Prostate gland (tissue), 2 donors: ENCODE data around the gene GPR176. TPM values are rescaled to one million over a fixed set of nuclear protein-coding genes. Genes with fewer than 3 reads are reported as not detected.

Experiments used
- DNase-seq: peaks from one replicate; pipeline ENCODE4 v3.0.0-alpha.2; 2019; ENCODE audit warnings: low spot score
- H3K27ac ChIP-seq, 2 donors: fragments of 200-600 bp; sonication (generic); 2 replicates each; pipeline ENCODE4 v1.5.1; 2017 to 2019
- H3K27me3 ChIP-seq: fragments of 200-600 bp; sonication (generic); replicated peaks from 2 replicates; pipeline ENCODE4 v1.5.1; 2019; ENCODE audit not compliant: insufficient read depth
- H3K36me3 ChIP-seq, 2 donors: fragments of 200-600 bp; sonication (generic); 1 replicate in 1 of 2; 2 replicates in 1 of 2; pipeline versions ENCODE4 v1.5.1 to v1.8.1; 2017 to 2019
- H3K4me1 ChIP-seq: fragments of 200-600 bp; sonication (generic); replicated peaks from 2 replicates; pipeline ENCODE4 v1.5.1; 2019
- H3K4me3 ChIP-seq, 2 donors: fragments of 200-600 bp; sonication (generic); 2 replicates each; pipeline ENCODE4 v1.5.1; 2017 to 2019
- H3K9me3 ChIP-seq: fragments of 200-600 bp; sonication (generic); 2 replicates; pipeline ENCODE4 v1.5.1; 2017
- POLR2A ChIP-seq: fragments of 450-650 bp; IDR thresholded peaks from one replicate; pipeline ENCODE4 v1.6.1; 2016; ENCODE audit warnings: antibody characterized with exemption, mild to moderate bottlenecking
- POLR2AphosphoS5 ChIP-seq: sonication (generic); formaldehyde crosslinking; IDR thresholded peaks from one replicate; pipeline ENCODE4 v1.6.1; 2017; ENCODE audit warnings: antibody characterized with exemption
- WGBS: methylation state at CpG from one replicate; pipeline ENCODE4 v1.1.5; 2018; 5-methylcytosine and 5-hydroxymethylcytosine counted together
- intact Hi-C: fragments of 100-400 bp; cut with DNase I; formaldehyde crosslinking; loops from one replicate; pipeline ENCODE4 v1.14.2; 2022
- total RNA-seq, 2 donors: library from RNA; depleted of rRNA; stranded (reverse); fragments of >200 nt; gene quantifications; one replicate each; pipeline ENCODE4 v1.1.0, GENCODE V29; 2016
- TF ChIP-seq, protein P1 (sequence below), 4 experiments: fragments of 200-600 bp in 2 of 4; fragments of 450-650 bp in 2 of 4; sonication (generic) in 2 of 4; IDR thresholded peaks; 1 replicate in 3 of 4; 2 replicates in 1 of 4; pipeline ENCODE4 v1.5.1; 2016 to 2019; ENCODE audit warnings: antibody characterized with exemption in 4 of 4, mild to moderate bottlenecking in 2 of 4, moderate library complexity in 2 of 4

Gene GPR176
- total RNA-seq, 2 donors from 2014 or later: 26.2 to 28.3 TPM

DNA sequence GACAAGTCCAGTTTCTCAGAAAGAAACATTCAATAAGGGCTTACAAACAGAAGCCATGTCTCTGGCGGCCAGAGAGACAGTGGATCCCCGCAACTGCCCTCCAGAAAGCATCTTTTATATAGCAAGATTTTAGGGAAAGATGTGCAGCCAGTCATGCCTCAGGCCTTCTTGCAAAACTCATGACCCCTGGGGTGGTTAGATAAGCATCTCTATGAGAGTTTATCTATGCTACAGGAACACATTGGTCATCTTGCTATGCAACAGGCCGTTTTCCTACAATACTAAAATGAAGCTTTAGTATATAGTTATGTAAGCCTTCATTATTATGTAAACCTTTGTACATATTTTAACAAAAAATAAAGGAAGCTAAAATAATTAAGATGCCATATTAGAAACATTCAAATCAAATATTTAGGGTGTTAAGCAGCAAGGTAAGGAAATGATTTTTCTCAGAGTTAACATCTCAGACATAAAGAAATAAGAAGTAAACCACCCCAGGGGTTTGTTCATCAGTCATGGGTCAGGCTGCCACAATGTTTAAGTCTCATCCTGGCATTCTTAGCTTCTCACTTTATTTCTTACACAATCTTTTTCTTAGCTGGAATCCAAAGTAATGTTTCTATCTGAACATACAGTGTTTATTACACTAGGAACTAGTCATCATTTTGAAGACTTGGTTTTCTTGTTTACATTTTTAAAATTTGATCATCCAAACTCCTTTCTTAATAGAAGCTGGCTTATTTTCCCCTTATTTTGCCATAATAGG is 131.1 kb downstream of the GPR176 start:
- 70% methylated on average over 3 of the region's 3 CpGs for WGBS
- intact Hi-C loops: no loop called here

DNA sequence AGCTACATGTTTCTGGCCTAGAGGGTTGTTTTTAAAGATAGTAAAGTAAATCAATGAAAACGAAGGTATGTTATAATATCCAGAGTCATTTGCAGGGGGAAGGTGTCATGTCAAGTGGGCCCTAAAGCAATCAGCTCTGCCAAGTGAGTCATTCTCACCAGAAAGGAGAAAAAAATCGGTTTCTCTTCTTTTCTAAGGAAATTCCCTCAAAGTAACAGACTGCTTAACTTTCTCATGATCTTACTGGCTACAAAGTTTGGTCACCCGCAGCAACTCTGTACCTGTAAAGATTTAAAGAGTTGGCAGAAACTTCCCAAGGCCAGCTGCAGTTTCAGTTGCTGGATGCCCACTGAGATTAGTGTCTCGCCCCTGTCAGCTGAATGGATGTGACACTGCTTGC is 132.0 kb downstream of the GPR176 start:
- no peak for TF ChIP-seq POLR2AphosphoS5

More for the DNA sequence above, 131.1 kb downstream of the GPR176 start:
- Histone ChIP-seq H3K27me3 (no peaks in the 10 kb centered on the region), H3K27ac (no peak overlapping the region), H3K36me3 (no peaks in the 10 kb centered on the region), H3K4me3 (no peak overlapping the region), H3K9me3 (no peaks in the 10 kb centered on the region), H3K4me1 (peaks cover 15% of the 10 kb centered on the region)
- DNase-seq: no peak
- no peak for TF ChIP-seq POLR2AphosphoS5
- no peak for TF ChIP-seq POLR2A
- TF ChIP-seq, protein P1, sequence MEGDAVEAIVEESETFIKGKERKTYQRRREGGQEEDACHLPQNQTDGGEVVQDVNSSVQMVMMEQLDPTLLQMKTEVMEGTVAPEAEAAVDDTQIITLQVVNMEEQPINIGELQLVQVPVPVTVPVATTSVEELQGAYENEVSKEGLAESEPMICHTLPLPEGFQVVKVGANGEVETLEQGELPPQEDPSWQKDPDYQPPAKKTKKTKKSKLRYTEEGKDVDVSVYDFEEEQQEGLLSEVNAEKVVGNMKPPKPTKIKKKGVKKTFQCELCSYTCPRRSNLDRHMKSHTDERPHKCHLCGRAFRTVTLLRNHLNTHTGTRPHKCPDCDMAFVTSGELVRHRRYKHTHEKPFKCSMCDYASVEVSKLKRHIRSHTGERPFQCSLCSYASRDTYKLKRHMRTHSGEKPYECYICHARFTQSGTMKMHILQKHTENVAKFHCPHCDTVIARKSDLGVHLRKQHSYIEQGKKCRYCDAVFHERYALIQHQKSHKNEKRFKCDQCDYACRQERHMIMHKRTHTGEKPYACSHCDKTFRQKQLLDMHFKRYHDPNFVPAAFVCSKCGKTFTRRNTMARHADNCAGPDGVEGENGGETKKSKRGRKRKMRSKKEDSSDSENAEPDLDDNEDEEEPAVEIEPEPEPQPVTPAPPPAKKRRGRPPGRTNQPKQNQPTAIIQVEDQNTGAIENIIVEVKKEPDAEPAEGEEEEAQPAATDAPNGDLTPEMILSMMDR (IDR thresholded peaks at IDR 0.05): no peak

DNA sequence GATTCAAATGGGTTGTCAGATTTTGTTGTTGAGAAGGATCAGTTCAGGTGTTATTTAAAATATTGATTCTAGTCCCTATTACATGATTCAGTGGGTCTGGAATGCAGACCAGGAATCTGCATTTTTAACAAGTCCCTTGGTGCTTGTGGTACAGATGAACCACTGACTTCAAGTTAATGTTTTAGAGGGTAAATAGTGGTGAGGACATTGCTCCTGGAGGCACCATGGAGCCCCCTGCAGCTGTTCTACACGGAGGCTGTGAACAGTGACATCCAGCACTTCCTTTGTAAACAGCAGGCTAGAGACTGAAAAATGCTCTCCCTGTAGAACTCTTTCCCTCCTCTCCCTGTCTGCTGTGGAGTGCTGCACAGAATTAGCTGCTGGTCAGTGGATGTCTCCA is 132.6 kb downstream of the GPR176 start:
- no peak overlapping the region for H3K27ac ChIP-seq
- WGBS: 5% methylated on average over 1 of the region's 1 CpG
- no peak for TF ChIP-seq POLR2AphosphoS5
- TF ChIP-seq POLR2A: no peak
- TF ChIP-seq, protein P1 (IDR thresholded peaks at IDR 0.05): no peak
- no peaks in the 10 kb centered on the region for H3K36me3 ChIP-seq
- H3K4me1 ChIP-seq: peaks cover 15% of the 10 kb centered on the region
- H3K4me3 ChIP-seq: no peak overlapping the region
- intact Hi-C loops: loop anchor here (2.0 kb wide), 1 partner anchor 189 kb away; no protein-coding TSS in a partner anchor
- no peaks in the 10 kb centered on the region for H3K9me3 ChIP-seq
- no peak for DNase-seq
- H3K27me3 ChIP-seq: no peaks in the 10 kb centered on the region

More for the DNA sequence above, 132.0 kb downstream of the GPR176 start:
- intact Hi-C loops: no loop called here
- Histone ChIP-seq H3K27ac (no peak overlapping the region), H3K9me3 (no peaks in the 10 kb centered on the region), H3K4me1 (peaks cover 15% of the 10 kb centered on the region), H3K27me3 (no peaks in the 10 kb centered on the region), H3K4me3 (no peak overlapping the region), H3K36me3 (no peaks in the 10 kb centered on the region)
- 37% methylated on average over 4 of the region's 4 CpGs for WGBS
- DNase-seq: no peak

DNA sequence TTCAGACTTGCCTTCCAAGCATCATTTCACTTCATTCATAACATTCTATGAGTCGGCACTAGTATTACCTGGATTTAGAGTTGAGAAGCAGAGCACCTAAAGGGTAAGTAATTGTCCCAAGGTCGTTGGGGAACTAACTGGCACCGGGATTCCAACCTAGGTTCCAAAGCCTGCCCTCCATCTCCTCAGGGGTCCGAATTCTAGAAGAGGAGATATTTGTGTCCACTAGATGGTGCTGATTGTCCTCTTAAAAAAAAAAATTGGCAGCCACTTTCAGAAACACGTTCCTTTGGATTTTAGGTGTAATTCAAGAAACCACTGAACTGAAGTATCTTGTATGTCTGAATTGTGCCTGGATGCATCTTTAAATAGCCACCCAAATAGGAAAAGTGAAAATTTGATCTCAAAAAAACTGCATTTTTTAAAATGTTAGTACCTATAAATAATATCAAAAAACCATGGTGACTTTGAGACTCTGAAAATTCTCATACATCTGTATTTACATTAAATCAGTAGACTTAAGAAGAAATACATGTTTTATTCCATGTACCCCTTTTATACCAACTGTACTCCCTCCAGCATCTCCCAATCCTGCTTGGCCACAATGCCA is 133.5 kb downstream of the GPR176 start:
- peaks cover 15% of the 10 kb centered on the region for H3K4me1 ChIP-seq
- WGBS: 6% methylated on average over 5 of the region's 5 CpGs

DNA sequence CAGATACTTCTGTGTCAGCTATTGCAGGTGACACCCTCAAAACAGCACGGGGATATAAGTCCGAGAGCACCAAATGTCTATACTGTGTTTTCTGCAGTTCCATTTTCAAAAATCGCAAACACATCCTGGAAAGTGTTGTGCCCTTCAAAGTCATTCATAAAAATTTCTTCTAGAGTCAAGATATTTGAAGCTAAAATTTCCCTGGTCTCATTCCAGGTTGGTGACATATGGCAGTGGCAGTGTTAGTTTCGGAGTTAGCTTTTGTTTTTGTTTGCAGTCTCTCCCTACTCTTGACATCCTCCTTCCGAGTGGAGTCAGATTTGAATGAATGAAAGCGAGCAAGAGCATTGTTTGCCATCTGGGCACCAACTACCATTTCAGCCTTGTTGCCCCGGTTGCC is 134.2 kb downstream of the GPR176 start:
- peaks cover 15% of the 10 kb centered on the region for H3K4me1 ChIP-seq
- H3K36me3 ChIP-seq: no peaks in the 10 kb centered on the region
- H3K27ac ChIP-seq: peak overlapping the region in 1 of 2 donors; percentile 81
- no peaks in the 10 kb centered on the region for H3K27me3 ChIP-seq
- intact Hi-C loops: loop anchor here (1.0 to 2.0 kb wide), 2 partner anchors 89 to 191 kb away; no protein-coding TSS in a partner anchor
- TF ChIP-seq, protein P1 (IDR thresholded peaks at IDR 0.05): no peak
- TF ChIP-seq POLR2AphosphoS5 (no peak), POLR2A (no peak)
- H3K9me3 ChIP-seq: no peaks in the 10 kb centered on the region
- no peak overlapping the region for H3K4me3 ChIP-seq
- WGBS: 72% methylated on average over 7 of the region's 7 CpGs
- DNase-seq: no peak

More for the DNA sequence above, 133.5 kb downstream of the GPR176 start:
- TF ChIP-seq POLR2AphosphoS5 (peak; percentile 42), POLR2A (no peak)
- TF ChIP-seq, protein P1 (IDR thresholded peaks at IDR 0.05): peak; percentile 25 to 66 (median 60)
- intact Hi-C loops: loop anchor here (1.0 to 2.0 kb wide), 2 partner anchors 89 to 190 kb away; no protein-coding TSS in a partner anchor
- H3K27ac ChIP-seq: no peak overlapping the region
- no peaks in the 10 kb centered on the region for H3K9me3 ChIP-seq
- DNase-seq: no peak
- H3K27me3 ChIP-seq: no peaks in the 10 kb centered on the region
- no peak overlapping the region for H3K4me3 ChIP-seq
- no peaks in the 10 kb centered on the region for H3K36me3 ChIP-seq
